Suppressor macrophage treated with lipopolysaccharide for 1 hour (primary cell): ENCODE data around the gene PSTPIP1.

Experiments
- DNase-seq, 3 donors: peaks; one replicate each; pipeline ENCODE4 v3.0.0-alpha.2; 2020 to 2022

Gene PSTPIP1

GRCh38 chr15:77020348-77021087, 25.6 kb downstream of the PSTPIP1 start:
- no peak for DNase-seq

- no peak for DNase-seq
These were observed 26.2 kb downstream of the PSTPIP1 start for GRCh38 chr15:77021088-77021481.

DNA sequence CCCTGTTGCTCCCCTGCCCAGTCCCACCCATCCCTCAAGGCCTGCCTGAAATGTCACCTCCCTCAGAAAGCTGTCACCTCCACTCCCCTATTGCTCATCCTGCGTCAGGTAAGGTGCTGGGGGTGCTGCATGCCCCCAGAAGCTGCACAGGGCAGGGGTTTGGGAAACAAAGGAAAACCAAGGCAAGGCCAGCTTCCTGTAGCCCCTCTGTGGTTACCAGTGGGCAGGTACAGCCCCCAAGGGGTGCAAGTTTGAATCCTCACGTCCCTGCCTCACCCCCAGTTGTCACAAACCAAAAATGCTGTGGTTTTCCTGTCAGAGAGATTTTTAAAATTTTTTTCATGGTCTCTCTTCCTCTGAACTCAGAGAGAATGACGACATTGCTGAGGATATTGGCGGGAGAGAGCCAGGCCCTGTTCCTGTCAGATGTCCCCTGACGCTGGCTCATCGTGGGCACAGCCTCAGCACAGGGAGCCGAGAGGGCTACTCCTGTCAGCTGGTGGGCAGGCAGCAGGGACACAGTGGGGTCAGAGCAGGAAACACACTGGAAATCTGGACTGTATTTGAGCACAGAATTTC, 27.0 kb downstream of the PSTPIP1 start:
- DNase-seq, result peak; percentile 74 to 83 (median 79)

- no peak for DNase-seq
These were observed 28.0 kb downstream of the PSTPIP1 start for GRCh38 chr15:77022646-77023575.

GRCh38 chr15:77023576-77024272, 28.8 kb downstream of the PSTPIP1 start:
- no peak for DNase-seq

DNA sequence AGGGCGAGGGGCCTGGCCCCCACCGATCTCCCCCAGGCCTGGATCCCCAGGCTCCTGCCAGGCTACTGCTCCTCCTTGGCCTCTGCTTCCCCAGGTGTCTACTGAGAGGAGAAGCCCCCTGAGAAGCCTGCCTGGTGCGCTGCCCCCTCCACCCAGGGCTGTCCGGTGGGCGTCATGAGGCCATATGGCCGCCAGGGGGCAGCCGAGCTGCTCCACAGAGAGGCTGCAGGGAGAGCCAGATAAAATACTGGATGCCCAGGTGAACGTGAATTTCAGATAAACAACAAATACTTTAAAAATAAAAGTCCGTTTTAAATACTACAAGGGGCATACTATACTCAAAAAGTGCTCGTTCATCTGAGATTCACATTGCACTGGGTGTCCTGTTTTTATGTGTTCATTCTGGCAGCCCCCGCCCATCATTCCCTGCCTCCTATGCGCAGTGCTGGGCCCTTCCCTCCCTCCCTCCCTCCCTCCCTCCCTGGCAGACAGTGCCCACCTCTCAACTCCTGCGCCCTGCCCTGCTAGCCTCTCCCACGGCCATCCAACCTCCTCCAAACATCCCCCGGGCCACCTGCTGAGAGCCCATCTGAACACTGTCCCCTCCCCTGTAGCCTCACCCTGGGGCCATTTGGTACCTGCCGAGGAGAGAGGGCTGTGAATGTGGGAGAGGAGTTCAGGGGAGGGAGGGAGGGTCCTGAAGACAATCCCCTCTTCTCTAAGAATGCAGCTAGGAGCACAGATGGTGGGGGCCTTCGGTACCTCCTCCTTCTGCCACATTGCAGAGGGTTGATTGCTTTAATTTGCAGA, 29.6 kb downstream of the PSTPIP1 start:
- DNase-seq, result peak; percentile 57 to 81 (median 73)

- no peak for DNase-seq
These were observed 30.4 kb downstream of the PSTPIP1 start for GRCh38 chr15:77025083-77025901.

DNA sequence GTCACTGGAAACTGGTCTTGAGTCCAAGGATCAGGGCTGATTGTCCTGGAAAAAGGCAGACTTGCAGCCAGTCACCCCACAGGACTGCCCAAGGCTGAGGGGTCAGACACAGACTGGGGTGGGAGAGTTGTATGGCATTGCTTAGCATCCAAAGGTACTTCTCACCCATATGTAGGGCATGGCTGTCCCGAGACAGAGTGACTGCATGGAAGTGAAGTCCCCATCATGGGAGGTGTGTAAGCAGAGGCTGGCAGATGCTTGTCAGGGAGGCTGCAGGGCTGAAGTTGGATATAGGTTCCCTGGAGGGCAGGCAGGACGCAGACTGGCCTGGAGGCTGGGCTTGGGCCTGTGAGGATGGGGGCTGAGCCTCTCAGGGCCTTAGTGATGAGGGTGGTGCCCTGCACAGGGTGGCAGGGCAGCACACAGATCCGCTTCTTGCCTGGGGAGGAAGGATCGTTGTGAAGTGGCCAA, 31.1 kb downstream of the PSTPIP1 start:
- no peak for DNase-seq

GRCh38 chr15:77026501-77027110, 31.7 kb downstream of the PSTPIP1 start:
- DNase-seq, result no peak

GRCh38 chr15:77027111-77027696, 32.3 kb downstream of the PSTPIP1 start:
- DNase-seq, result no peak

DNA sequence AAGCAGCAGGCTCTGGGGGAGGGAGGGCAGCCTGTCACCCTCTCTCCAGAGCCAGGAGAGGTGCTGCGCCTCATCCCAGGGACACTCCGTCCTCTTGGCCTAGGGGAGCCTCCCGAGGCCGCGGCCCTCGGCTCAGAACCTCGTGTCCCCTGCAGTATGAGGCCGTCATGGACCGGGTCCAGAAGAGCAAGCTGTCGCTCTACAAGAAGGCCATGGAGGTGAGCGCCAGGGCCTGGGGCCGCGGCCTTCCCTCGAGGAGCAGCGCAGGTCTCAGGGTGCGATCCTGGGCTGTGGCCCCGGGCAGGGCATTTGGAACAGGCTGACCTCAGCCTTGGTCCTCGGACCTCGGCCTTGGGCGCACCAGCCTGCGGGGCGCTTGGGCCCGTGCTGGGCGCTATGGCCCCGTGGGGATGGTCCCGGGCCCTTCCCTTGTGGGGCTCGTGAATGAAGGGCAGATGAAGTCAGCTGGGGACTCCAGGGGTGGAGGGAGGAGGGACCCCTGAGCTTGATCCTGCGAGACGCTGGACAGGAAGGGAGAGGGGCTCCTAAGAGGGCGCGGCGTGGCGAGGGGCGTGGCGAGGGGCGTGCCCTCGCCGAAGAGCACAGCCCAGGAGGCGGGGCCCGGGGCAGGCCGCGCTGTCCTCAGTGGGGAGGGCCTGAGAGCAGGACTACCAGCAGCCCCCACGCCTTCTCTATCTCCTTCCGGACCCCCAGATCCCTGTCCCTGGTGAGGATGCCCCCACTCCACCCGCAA, 32.9 kb downstream of the PSTPIP1 start:
- no peak for DNase-seq

GRCh38 chr15:77028451-77029165, 33.7 kb downstream of the PSTPIP1 start:
- DNase-seq, result no peak

DNA sequence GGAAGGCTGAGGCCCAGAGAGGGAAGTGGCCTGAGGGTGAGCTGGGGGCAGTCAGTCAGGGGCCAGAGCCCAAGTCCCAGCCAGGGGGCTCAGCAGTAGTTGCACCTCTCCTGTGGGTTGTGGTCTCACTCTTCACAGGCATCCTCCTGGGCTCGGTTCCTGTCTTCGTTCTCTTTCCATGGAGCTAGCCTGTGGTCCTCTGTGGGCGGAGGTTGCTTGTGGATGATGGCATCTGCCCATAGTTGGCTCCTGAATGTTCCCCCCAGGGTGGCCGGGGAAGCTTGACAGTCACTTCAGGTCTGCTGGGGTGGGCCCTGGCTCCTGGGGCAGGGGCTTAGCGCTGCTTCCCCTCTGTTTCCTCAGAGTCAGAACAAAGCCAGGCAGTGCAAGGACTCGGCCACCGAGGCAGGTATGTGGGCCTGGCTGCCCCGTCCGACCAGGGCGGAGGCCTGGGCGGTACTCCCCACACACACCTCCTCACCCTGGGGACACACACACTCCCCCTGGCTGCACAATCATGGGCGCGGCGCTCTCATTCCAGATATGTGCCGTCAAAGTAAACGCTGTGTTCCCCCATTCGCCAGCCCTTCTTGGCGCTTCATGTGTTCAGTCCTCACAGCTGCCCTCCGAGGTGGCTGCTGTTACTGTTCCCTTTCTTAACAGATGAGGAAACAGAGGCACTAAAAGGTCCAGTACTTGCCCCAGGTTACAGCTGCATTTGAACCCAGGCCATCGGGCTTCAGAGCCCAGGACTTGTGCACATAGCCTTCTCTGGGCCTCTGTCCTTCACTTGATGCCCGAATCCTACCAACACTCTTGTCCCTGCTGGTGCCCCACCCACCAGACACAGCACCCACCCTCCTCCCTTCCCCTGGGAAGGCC, 34.5 kb downstream of the PSTPIP1 start:
- no peak for DNase-seq

- DNase-seq, result no peak
These were observed 35.4 kb downstream of the PSTPIP1 start for GRCh38 chr15:77030048-77030927.

GRCh38 chr15:77030928-77031375, 36.0 kb downstream of the PSTPIP1 start:
- DNase-seq, result no peak

GRCh38 chr15:77031376-77032050, 36.6 kb downstream of the PSTPIP1 start:
- DNase-seq, result peak; percentile 33 to 47 (median 37)
